A549 (cell line): ENCODE data around the gene FAM199X. TPM values are rescaled to one million over a fixed set of nuclear protein-coding genes. Genes with fewer than 3 reads are reported as not detected.

ENCODE experiments used
- ATAC-seq, 2 experiments: fragments of 200-7000 bp in 1 of 2; fragments of >200 bp in 1 of 2; cut with Nextera tagmentation in 1 of 2; cut with Tn5 transposase in 1 of 2; 3 replicates each; pipeline versions ENCODE4 v1.8.0 to v1.9.1; 2018 to 2020; ENCODE audit warnings: mild to moderate bottlenecking in 1 of 2, moderate library complexity in 1 of 2
- CTCF ChIA-PET: fragments of 300-600 bp; sonication (Branson Sonifier 250); formaldehyde crosslinking; extraction: SDS; loops from one replicate; lab custom pipeline; 2021; ENCODE audit warnings: antibody characterized with exemption, inconsistent platforms; lab: Yijun Ruan, JAX
- POLR2A ChIA-PET: fragments of 350-600 bp; formaldehyde crosslinking; extraction: SDS; loops from one replicate; lab custom pipeline; 2021; ENCODE audit warnings: antibody characterized with exemption, inconsistent platforms; lab: Yijun Ruan, JAX
- DNase-seq, 2 experiments: peaks; one replicate each; pipeline versions ENCODE4 v3.0.0 to v3.0.0-alpha.2; 2011 to 2016; ENCODE audit warnings: low read depth in 1 of 2, low spot score in 1 of 2
- FAIRE-seq: peaks from 2 replicates; lab custom pipeline; 2011; peaks lifted over from hg19 to GRCh38; lab: Jason Lieb, UNC
- H3K27ac ChIP-seq, 2 experiments: fragments of >200 bp; sonication (Bioruptor Twin); formaldehyde crosslinking; 3 replicates each; pipeline ENCODE4 v1.5.1; 2016 to 2017
- H3K4me1 ChIP-seq: fragments of >200 bp; sonication (Bioruptor Twin); formaldehyde crosslinking; 3 replicates; pipeline ENCODE4 v1.6.1; 2016
- H3K4me2 ChIP-seq: fragments of >200 bp; sonication (Bioruptor Twin); formaldehyde crosslinking; 3 replicates; pipeline ENCODE4 v1.6.1; 2016
- H3K4me3 ChIP-seq: fragments of >200 bp; sonication (Bioruptor Twin); formaldehyde crosslinking; 3 replicates; pipeline ENCODE4 v1.5.1; 2016
- H3K9me3 ChIP-seq: fragments of >200 bp; sonication (Bioruptor Twin); formaldehyde crosslinking; 3 replicates; pipeline ENCODE4 v1.6.1; 2016
- ATOH8 ChIP-seq: fragments of 250-450 bp; sonication (Bioruptor Pico); IDR thresholded peaks from 2 replicates; pipeline ENCODE4 v1.5.0; 2020; ENCODE audit warnings: low read depth, mild to moderate bottlenecking, moderate library complexity
- CHD2 ChIP-seq: fragments of 150-350 bp; IDR thresholded peaks from 2 replicates; pipeline ENCODE4 v1.6.1; 2014; ENCODE audit warnings: low read length; ENCODE audit not compliant: partially characterized antibody
- EHMT2 ChIP-seq: fragments of 200-600 bp; sonication (generic); IDR thresholded peaks from 2 replicates; pipeline ENCODE4 v1.6.1; 2016; ENCODE audit warnings: antibody characterized with exemption, low read depth, mild to moderate bottlenecking, moderate library complexity
- FOSB ChIP-seq: fragments of 250-450 bp; sonication (Bioruptor Pico); IDR thresholded peaks from 2 replicates; pipeline ENCODE4 v1.5.0; 2020; ENCODE audit warnings: mild to moderate bottlenecking, moderate library complexity
- GATA3 ChIP-seq: IDR thresholded peaks from 2 replicates; pipeline ENCODE4 v1.6.1; 2012; ENCODE audit warnings: borderline replicate concordance
- HOXA7 ChIP-seq: fragments of 250-450 bp; sonication (Bioruptor Pico); IDR thresholded peaks from 2 replicates; pipeline ENCODE4 v1.5.0; 2020; ENCODE audit warnings: mild to moderate bottlenecking, moderate library complexity
- HOXB13 ChIP-seq: fragments of 250-450 bp; sonication (Bioruptor Pico); IDR thresholded peaks from 2 replicates; pipeline ENCODE4 v1.5.0; 2020; ENCODE audit warnings: low read depth, mild to moderate bottlenecking, moderate library complexity
- JUN ChIP-seq, 2 experiments: fragments of >200 bp; sonication (Bioruptor Twin); formaldehyde crosslinking; IDR thresholded peaks; 2 replicates in 1 of 2; 3 replicates in 1 of 2; pipeline ENCODE4 v1.6.1; 2016 to 2017
- KDM5A ChIP-seq: fragments of 200-600 bp; sonication (generic); IDR thresholded peaks from 2 replicates; pipeline ENCODE4 v1.6.1; 2016; ENCODE audit warnings: antibody characterized with exemption, mild to moderate bottlenecking
- PHF8 ChIP-seq: fragments of 200-600 bp; sonication (generic); IDR thresholded peaks from 2 replicates; pipeline ENCODE4 v1.6.1; 2016; ENCODE audit warnings: low read depth, mild to moderate bottlenecking, antibody characterized with exemption, moderate library complexity, borderline replicate concordance
- RAD21 ChIP-seq, 2 experiments: fragments of >200 bp in 1 of 2; sonication (Bioruptor Twin) in 1 of 2; formaldehyde crosslinking in 1 of 2; IDR thresholded peaks in 1 of 2; conservative IDR thresholded peaks in 1 of 2; 2 replicates in 1 of 2; 3 replicates in 1 of 2; pipeline ENCODE4 v1.6.1; 2012 to 2018; ENCODE audit warnings: inconsistent platforms in 1 of 2
- SMC3 ChIP-seq: fragments of >200 bp; sonication (Bioruptor Twin); formaldehyde crosslinking; IDR thresholded peaks from 3 replicates; pipeline ENCODE4 v1.6.1; 2018; ENCODE audit warnings: inconsistent platforms
- WGBS: methylation state at CpG from one replicate; pipeline ENCODE4 v1.1.6; 2017; ENCODE audit errors: missing lambda C conversion rate; 5-methylcytosine and 5-hydroxymethylcytosine counted together
- polyA plus RNA-seq, 4 experiments: library from polyadenylated mRNA; depleted of rRNA in 3 of 4; stranded (reverse); fragments of >200 nt; fragmentation: RNase III in 1 of 4; extraction: RNeasy Plus Mini Kit Qiagen cat#74134 plus additional on column Dnase treatment in 1 of 4; gene quantifications; 2 replicates in 3 of 4; 3 replicates in 1 of 4; pipeline ENCODE4 v1.2.3, GENCODE V29; 2011 to 2017
- TF ChIP-seq, protein P1 (sequence below): fragments of >200 bp; sonication (Bioruptor Twin); formaldehyde crosslinking; IDR thresholded peaks from 3 replicates; pipeline ENCODE4 v1.5.1; 2016
- TF ChIP-seq, protein P2 (sequence below): fragments of >200 bp; sonication (Bioruptor Twin); formaldehyde crosslinking; IDR thresholded peaks from 3 replicates; pipeline ENCODE4 v1.6.1; 2016
- TF ChIP-seq, protein P3 (sequence below): IDR thresholded peaks from 2 replicates; pipeline ENCODE4 v1.6.1; 2012; ENCODE audit warnings: low read depth, borderline replicate concordance
- TF ChIP-seq, protein P4 (sequence below): IDR thresholded peaks from 2 replicates; pipeline ENCODE4 v1.6.1; 2012

The FAM199X gene
- polyA plus RNA-seq, 2 of the 4 experiments (the other 2 are of a cell fraction) = 20.1 to 26.4 TPM

GRCh38 chrX:104195013-104195412 is 28.8 kb downstream of the FAM199X start:
- Histone ChIP-seq H3K9me3 (no peaks in the 10 kb centered on the region), H3K4me1 (no peaks in the 10 kb centered on the region), H3K27ac (no peak overlapping the region), H3K4me3 (no peak overlapping the region), H3K4me2 (no peak overlapping the region)
- no peak for DNase-seq
- 11% methylated on average over 1 of the region's 1 CpG for WGBS
- no peak for TF ChIP-seq PHF8
- no peak for TF ChIP-seq KDM5A
- TF ChIP-seq, protein P1, sequence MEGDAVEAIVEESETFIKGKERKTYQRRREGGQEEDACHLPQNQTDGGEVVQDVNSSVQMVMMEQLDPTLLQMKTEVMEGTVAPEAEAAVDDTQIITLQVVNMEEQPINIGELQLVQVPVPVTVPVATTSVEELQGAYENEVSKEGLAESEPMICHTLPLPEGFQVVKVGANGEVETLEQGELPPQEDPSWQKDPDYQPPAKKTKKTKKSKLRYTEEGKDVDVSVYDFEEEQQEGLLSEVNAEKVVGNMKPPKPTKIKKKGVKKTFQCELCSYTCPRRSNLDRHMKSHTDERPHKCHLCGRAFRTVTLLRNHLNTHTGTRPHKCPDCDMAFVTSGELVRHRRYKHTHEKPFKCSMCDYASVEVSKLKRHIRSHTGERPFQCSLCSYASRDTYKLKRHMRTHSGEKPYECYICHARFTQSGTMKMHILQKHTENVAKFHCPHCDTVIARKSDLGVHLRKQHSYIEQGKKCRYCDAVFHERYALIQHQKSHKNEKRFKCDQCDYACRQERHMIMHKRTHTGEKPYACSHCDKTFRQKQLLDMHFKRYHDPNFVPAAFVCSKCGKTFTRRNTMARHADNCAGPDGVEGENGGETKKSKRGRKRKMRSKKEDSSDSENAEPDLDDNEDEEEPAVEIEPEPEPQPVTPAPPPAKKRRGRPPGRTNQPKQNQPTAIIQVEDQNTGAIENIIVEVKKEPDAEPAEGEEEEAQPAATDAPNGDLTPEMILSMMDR = no peak
- TF ChIP-seq JUN (IDR thresholded peaks at IDR 0.05) = no peak
- no peak for TF ChIP-seq CHD2
- no peak; a peak in 1 of 6 replicates for ATAC-seq
- POLR2A ChIA-PET = no interaction called here
- FAIRE-seq = no peak
- CTCF ChIA-PET = interaction anchor here (0.9 to 2.2 kb wide), 18 partner anchors 9 to 147 kb away, joined by 3 to 9 read pairs (median 4); partner anchors contain the start of gene FAM199X

GRCh38 chrX:104195489-104196084 is 29.3 kb downstream of the FAM199X start:
- peak; percentile 4 to 14 for DNase-seq
- Histone ChIP-seq H3K4me3 (no peak overlapping the region), H3K27ac (no peak overlapping the region), H3K4me1 (no peaks in the 10 kb centered on the region), H3K9me3 (no peaks in the 10 kb centered on the region), H3K4me2 (no peak overlapping the region)
- CTCF ChIA-PET = interaction anchor here (0.9 to 2.2 kb wide), 19 partner anchors 8 to 146 kb away, joined by 3 to 9 read pairs (median 4); partner anchors contain the start of gene FAM199X
- ATAC-seq = peak; percentile 50 to 73; a peak in 2 of 6 replicates
- TF ChIP-seq, protein P2, sequence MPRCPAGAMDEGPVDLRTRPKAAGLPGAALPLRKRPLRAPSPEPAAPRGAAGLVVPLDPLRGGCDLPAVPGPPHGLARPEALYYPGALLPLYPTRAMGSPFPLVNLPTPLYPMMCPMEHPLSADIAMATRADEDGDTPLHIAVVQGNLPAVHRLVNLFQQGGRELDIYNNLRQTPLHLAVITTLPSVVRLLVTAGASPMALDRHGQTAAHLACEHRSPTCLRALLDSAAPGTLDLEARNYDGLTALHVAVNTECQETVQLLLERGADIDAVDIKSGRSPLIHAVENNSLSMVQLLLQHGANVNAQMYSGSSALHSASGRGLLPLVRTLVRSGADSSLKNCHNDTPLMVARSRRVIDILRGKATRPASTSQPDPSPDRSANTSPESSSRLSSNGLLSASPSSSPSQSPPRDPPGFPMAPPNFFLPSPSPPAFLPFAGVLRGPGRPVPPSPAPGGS = no peak
- TF ChIP-seq GATA3 = no peak
- TF ChIP-seq RAD21 (conservative IDR thresholded peaks at IDR 0.05 in 1 of 2, IDR thresholded peaks at IDR 0.05 in 1 of 2) = peak; percentile 39 to 49
- peak; percentile 48 for TF ChIP-seq SMC3
- TF ChIP-seq, protein P3, sequence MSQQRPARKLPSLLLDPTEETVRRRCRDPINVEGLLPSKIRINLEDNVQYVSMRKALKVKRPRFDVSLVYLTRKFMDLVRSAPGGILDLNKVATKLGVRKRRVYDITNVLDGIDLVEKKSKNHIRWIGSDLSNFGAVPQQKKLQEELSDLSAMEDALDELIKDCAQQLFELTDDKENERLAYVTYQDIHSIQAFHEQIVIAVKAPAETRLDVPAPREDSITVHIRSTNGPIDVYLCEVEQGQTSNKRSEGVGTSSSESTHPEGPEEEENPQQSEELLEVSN = no peak
- TF ChIP-seq ATOH8 (CRISPR knock-in tag) = no peak
- TF ChIP-seq HOXA7 (CRISPR knock-in tag) = no peak
- TF ChIP-seq EHMT2 = no peak
- TF ChIP-seq, protein P4, sequence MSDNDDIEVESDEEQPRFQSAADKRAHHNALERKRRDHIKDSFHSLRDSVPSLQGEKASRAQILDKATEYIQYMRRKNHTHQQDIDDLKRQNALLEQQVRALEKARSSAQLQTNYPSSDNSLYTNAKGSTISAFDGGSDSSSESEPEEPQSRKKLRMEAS = no peak
- TF ChIP-seq FOSB (CRISPR knock-in tag) = no peak
- TF ChIP-seq, protein P1 = peak; percentile 64
- TF ChIP-seq HOXB13 (CRISPR knock-in tag) = no peak
- POLR2A ChIA-PET = no interaction called here
- peak; percentile 94 for FAIRE-seq
- 89% methylated on average over 1 of the region's 1 CpG for WGBS
